LHCN-M2 (cell line): ENCODE data around the gene CYSLTR2. TPM values are rescaled to one million over a fixed set of nuclear protein-coding genes. Genes with fewer than 3 reads are reported as not detected.
"Not testable (repeated sequence)": the region's sequence is repeated elsewhere in the genome, so short reads cannot be mapped to it uniquely, and the experiment has no call there.

Experiments used
- DNase-seq: peaks from one replicate; pipeline ENCODE4 v3.0.0-alpha.2; 2012; ENCODE audit warnings: low read depth
- total RNA-seq: library from RNA; depleted of rRNA; stranded (reverse); fragments of >200 nt; gene quantifications from 2 replicates; pipeline ENCODE4 v1.2.3, GENCODE V29; 2014

Gene CYSLTR2
- total RNA-seq, 1 experiment from 2014 or later: not detected

GRCh38 chr13:48644951-48645350, 8.8 kb upstream of the CYSLTR2 start:
- DNase-seq: no peak

GRCh38 chr13:48645845-48646244, 7.9 kb upstream of the CYSLTR2 start:
- no peak for DNase-seq

- no peak for DNase-seq
Measured at GRCh38 chr13:48646791-48647190, 6.9 kb upstream of the CYSLTR2 start.

GRCh38 chr13:48647625-48648024, 6.1 kb upstream of the CYSLTR2 start:
- DNase-seq: no peak

- no peak for DNase-seq
Measured at GRCh38 chr13:48648446-48648845, 5.3 kb upstream of the CYSLTR2 start.

DNA sequence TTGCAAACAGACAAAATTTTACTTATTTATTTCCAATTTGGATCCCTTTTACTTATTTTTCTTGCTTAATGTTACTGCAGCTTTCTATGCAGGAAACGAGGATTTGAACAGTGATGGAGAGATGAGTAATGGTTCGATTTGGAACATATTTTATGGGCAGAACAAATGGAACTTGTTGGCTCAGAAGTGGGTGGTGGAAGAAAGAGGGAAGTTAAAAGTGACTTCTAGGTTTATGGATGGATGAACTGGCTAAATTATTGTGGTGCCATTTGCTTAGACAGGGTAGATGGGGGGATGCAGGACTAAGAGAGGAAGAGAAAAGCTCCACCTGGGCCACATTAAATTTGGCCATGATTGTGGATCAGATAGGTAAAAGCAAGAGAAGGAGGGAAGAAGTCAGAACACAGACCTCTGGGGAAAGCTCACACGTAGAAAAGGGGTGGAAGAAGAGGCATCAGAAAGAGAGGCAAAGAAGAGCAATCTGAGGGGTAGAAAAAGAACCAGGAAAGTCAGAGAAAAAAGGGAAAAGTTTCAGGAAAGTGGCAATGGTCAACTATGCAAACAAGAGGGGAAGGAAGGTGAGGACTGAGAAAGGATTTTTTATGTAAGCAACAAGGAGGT, 768 bp upstream of the CYSLTR2 start:
- no peak for DNase-seq

DNA sequence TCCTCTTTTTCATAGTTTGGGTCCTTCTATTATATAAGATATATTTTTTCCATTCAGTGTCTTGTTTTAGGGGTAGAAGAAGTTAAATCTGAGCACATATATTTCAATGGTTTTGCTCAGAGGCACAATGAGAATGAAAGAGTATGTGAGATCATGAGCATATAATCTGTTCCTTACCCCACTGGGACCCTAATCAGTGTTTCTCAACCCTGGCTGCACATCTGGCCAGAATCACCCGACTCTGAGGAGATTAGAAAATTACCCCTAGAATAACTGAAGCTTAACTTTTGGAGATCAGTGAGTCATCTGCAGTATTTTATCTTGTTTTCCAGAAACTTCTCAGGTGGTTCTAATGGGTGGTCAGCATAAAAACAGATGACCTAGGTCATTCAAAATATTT, 782 bp downstream of the CYSLTR2 start:
- DNase-seq: no peak

GRCh38 chr13:48655291-48655690, 1.6 kb downstream of the CYSLTR2 start:
- DNase-seq: no peak

- no peak for DNase-seq
Measured at GRCh38 chr13:48656608-48657007, 2.9 kb downstream of the CYSLTR2 start.

DNA sequence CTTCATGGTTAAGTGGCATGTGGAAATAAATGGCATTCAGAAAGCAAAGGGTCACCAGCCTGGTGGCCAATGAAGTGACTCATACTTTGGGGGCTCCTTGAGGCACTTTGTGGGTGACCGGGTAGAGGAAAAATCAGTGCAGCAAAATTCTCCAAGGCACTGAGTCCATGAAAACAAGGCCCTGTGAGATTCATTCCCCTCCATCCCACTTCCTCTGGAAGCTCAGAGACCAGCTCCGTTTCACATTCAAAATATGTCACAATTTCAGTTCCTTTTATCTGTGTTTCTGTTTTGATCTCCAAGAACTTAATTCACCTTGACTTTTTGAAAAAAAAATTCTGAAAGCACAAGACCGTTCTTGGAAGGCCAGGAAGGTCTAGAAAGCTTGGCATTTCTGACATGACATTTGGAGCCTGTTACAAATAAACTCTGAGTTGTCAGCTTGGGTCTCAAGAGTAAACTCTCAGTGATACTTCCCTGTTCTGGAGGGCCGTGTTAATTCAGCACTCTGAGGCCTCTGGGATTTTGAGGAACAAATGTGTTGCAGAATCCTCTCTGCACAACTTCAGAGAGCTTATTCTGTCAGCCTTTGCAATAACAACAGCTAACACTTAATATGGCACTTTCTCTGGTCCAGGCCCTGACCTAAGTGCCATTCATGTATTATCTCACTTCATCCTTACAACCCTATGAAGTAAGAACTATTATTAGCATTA, 6.8 kb downstream of the CYSLTR2 start:
- DNase-seq: no peak

GRCh38 chr13:48661107-48661506, 7.4 kb downstream of the CYSLTR2 start:
- DNase-seq: no peak

- DNase-seq: no peak
Measured at GRCh38 chr13:48662226-48662625, 8.5 kb downstream of the CYSLTR2 start.

DNA sequence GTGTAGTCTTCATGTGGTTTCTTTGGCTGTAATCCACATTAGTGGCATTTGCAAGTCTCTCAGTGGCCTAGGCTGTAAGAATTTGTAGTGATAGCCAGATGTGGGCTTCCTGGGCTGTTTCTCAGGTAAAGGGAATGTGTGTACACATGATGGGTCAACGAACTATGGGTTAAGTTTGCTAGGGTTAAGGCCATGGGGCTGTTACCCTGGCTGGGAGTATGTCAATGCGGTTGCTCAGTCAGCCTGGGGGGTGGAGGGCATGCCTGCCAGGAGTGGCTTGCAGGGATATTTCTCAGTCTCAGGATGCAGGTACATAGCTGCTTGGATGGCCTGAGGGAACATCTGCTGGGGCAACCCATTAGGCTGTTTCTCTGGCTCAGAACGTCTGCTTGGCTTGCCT, 13.4 kb downstream of the CYSLTR2 start:
- DNase-seq: no peak

DNA sequence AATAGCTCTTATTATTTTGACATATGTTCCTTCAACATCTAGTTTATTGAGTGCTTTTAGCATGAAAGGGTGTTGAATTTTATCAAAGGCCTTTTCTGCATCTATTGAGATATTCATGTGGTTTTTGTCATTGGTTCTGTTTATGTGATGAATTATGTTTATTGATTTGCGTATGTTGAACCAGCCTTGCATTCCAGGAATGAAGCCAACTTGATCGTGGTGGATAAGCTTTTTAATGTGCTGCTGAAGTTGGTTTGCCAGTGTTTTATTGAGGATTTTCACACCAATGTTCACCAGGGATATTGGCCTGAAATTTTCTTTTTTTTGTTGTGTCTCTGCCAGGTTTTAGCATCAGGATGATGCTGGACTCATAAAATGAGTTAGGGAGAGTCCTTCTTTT, 17.7 kb downstream of the CYSLTR2 start:
- not testable (repeated sequence) for DNase-seq

GRCh38 chr13:48675247-48675646, 21.5 kb downstream of the CYSLTR2 start:
- no peak for DNase-seq

DNA sequence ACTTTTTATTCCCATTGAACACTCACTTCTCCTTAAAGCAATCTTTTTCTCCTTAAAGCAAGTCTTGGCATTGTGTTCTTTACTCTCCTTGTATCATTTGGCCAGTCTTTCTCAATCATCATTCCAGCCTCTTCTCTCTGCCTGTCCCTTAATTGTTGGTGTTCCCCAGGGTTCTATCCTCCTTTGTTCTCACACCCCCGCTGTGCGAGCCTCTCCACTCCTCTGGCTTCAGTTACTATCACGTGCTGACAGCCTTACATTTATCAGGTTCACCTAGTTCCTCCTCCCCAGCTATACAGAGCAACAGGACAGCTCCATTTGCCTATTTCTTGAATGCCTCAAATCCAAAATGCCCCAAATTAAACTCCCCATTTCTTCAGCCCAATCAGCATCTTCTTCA, 24.6 kb downstream of the CYSLTR2 start:
- no peak for DNase-seq

- DNase-seq: peak; percentile 1
Measured at GRCh38 chr13:48679941-48680680, 26.4 kb downstream of the CYSLTR2 start.

DNA sequence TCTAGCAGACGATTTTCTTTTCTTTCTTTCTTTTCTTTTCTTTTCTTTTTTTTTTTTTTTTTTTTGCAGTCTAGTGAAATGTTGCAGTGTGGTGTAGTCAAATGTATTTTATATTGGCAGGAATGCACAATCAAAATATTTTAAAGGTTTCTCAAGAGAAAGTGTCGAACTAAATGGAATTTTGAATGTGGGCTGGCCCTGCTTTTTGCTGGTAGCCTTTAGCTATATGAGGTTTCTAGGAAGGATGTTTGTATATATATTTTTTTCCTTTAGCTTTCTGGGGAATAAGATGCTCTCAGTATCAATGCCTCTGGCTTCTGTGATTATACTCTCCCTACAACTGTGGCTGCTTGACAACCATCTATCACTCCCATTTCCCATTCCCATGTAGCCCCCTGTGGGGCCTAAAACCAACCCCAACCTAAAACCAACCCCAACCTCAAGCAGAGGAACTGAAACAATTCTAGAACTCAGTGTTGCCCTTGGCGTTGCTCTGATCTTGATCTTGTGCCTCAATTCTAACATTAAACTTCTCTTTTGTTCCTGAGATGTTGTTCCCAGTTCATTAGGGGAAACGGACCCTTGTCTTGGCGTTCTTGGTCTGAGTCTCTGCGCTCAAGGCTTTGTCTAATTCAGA, 27.1 kb downstream of the CYSLTR2 start:
- DNase-seq: no peak

- DNase-seq: no peak
Measured at GRCh38 chr13:48681905-48682304, 28.2 kb downstream of the CYSLTR2 start.

DNA sequence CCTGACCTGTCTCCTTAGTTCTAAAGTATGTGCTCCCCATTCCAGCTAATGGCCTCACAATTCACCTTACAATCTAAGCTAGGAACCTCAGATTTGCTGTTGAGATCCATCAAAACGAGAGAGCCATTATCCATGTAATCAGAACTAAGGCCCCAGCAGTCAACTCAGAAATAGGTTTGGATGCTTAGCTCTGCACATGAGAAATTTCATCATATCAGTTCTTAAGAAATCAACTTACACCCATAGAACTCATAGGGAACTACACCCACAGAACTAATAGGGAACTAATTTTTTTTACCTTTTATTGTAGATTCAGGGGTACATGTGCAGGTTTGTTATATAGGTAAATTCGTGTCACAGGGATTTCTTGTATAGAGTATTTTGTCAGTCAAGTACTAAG, 28.7 kb downstream of the CYSLTR2 start:
- no peak for DNase-seq

GRCh38 chr13:48686636-48687210, 33.0 kb downstream of the CYSLTR2 start:
- DNase-seq: no peak

DNA sequence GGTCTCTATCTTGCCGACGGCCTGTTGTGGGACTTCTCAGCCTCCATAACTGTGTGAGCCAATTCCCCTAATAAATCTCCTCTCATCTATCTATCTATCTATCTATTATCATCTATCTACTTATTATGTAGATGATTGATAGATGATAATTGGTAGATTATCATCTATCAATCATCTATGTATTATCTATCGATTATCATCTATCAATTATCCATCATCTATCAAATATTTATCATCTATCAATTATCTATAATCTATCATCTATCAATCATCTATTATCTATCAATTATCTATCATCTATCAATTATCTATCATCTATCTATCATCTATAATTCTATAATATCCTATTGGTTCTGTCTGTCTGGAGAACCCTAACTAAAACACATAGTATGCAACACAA, 33.5 kb downstream of the CYSLTR2 start:
- no peak for DNase-seq
